Fibroblast of lung (primary cell): ENCODE measurements around the gene MYADM.

Experiments used
- CTCF ChIP-seq, 2 donors: IDR thresholded peaks in 1 of 2; conservative IDR thresholded peaks in 1 of 2; 1 replicate in 1 of 2; 2 replicates in 1 of 2; pipeline ENCODE4 v1.5.1; 2011 to 2012; ENCODE audit warnings: low read length in 2 of 2, control low read depth in 1 of 2, inconsistent platforms in 1 of 2, low read depth in 1 of 2, mild to moderate bottlenecking in 1 of 2
- EZH2 ChIP-seq: IDR thresholded peaks from 2 replicates; pipeline ENCODE4 v1.5.1; 2012; ENCODE audit warnings: low read length, control low read depth, mild to moderate bottlenecking; ENCODE audit errors: missing control alignments

- no peak for TF ChIP-seq CTCF (conservative IDR thresholded peaks at IDR 0.05 in 1 of 2, IDR thresholded peaks at IDR 0.05 in 1 of 2; ENCODE audit: low read depth in 1 of 2, low read length in 2 of 2)
- no peak for TF ChIP-seq EZH2
These were observed 1.5 kb upstream of the MYADM start for GRCh38 chr19:53865918-53866864.
